Measurements from ENCODE around the gene BUB3.

- TF ChIP-seq SUZ12 (IDR thresholded peaks at IDR 0.05; ENCODE audit: extremely low read depth, insufficient read depth, insufficient read length) (no peak), ZNF274 (IDR thresholded peaks at IDR 0.05; ENCODE audit: low read depth, low read length) (no peak)
These were observed 57.9 kb downstream of the BUB3 start for GRCh38 chr10:123212063-123212462.
